GM12891 (cell line): Measurements from ENCODE around the gene SMIM24.
A peak's percentile ranks its signal among the peaks of the same experiment; 100 is the strongest.

Experiments used
- DNase-seq: peaks from one replicate; pipeline ENCODE4 v3.0.0; 2011; ENCODE audit warnings: low spot score; ENCODE audit not compliant: insufficient read length
- FAIRE-seq: peaks from 2 replicates; lab custom pipeline; 2011; peaks lifted over from hg19 to GRCh38; lab: Jason Lieb, UNC
- PAX5 ChIP-seq: IDR thresholded peaks from 2 replicates; pipeline ENCODE4 v1.6.1; 2011; ENCODE audit warnings: low read length, moderate library complexity, mild to moderate bottlenecking; ENCODE audit not compliant: insufficient read depth, severe bottlenecking
- POLR2A ChIP-seq: IDR thresholded peaks from 2 replicates; pipeline ENCODE4 v1.6.1; 2011; ENCODE audit warnings: low read depth, low read length, control low read depth
- POLR2AphosphoS5 ChIP-seq: IDR thresholded peaks from 2 replicates; pipeline ENCODE4 v1.6.1; 2011; ENCODE audit warnings: low read depth, low read length, control low read depth
- POU2F2 ChIP-seq: IDR thresholded peaks from 2 replicates; pipeline ENCODE4 v1.6.1; 2011; ENCODE audit warnings: low read depth, mild to moderate bottlenecking, control low read depth, low read length, moderate library complexity
- SPI1 ChIP-seq: IDR thresholded peaks from 2 replicates; pipeline ENCODE4 v1.6.1; 2011; ENCODE audit warnings: low read depth, low read length, control low read depth
- TAF1 ChIP-seq: IDR thresholded peaks from 2 replicates; pipeline ENCODE4 v1.6.1; 2011; ENCODE audit warnings: low read depth, low read length, control low read depth

The SMIM24 gene

GRCh38 chr19:3497757-3498520, 17.6 kb upstream of the SMIM24 start:
- TF ChIP-seq POU2F2 (no peak), PAX5 (no peak), POLR2A (no peak), POLR2AphosphoS5 (no peak), TAF1 (no peak), SPI1 (no peak)
- no peak for FAIRE-seq
- no peak for DNase-seq

DNA sequence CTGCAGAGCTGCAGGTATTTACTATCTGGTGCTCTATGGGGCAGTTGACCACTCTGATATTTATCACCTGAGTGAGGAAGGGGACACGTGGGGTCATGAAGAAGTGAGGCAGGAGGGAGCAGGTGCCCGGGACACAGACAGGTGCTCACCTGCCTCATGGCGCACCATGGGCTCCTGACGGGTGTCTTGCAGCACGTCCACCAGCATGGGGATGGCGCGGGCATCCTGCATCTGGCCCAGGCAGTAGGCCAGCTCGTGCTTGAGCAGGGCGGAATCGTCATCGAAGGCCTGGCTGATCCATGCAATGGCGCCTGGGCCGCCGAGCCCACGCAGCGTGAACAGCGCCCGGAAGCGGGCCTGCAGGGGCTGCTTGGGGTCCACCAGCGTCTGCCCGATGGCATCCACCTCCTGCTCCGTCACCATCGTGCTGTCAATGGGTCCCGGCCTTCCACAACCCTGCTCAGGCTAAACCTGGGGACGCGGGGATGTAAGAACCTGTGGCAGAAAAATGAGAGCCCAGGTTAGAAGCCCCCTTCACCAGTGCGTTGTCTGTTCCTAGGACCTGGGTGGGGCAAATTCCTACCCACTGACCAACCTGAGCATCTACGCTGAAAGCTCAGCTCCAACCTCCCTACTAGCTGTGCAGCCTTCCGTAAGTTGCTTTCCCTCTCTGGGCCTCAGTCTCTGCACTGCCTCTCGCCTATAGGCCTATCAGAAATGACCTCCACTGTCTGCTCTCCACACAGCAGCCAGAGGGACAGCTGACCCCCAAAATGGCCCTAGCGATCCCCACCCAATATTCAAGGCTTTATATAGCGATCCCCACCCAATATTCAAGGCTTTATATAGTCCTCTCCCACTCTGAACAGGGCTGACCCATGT, 16.3 kb upstream of the SMIM24 start:
- no peak for DNase-seq
- TF ChIP-seq POLR2AphosphoS5: no peak
- TF ChIP-seq TAF1: no peak
- TF ChIP-seq PAX5: no peak
- no peak for TF ChIP-seq POU2F2
- no peak for FAIRE-seq

- TF ChIP-seq SPI1 (no peak), POU2F2 (no peak), POLR2AphosphoS5 (no peak), TAF1 (no peak), POLR2A (no peak), PAX5 (no peak)
- DNase-seq (no peak), FAIRE-seq (peak; percentile 61)
Observed at GRCh38 chr19:3494559-3494958, 14.2 kb upstream of the SMIM24 start.

GRCh38 chr19:3494051-3494450, 13.7 kb upstream of the SMIM24 start:
- FAIRE-seq: no peak
- no peak for TF ChIP-seq PAX5
- no peak for TF ChIP-seq TAF1
- no peak for TF ChIP-seq POLR2A
- no peak for TF ChIP-seq SPI1
- no peak for TF ChIP-seq POU2F2
- TF ChIP-seq POLR2AphosphoS5: no peak
- peak; percentile 84 for DNase-seq

DNA sequence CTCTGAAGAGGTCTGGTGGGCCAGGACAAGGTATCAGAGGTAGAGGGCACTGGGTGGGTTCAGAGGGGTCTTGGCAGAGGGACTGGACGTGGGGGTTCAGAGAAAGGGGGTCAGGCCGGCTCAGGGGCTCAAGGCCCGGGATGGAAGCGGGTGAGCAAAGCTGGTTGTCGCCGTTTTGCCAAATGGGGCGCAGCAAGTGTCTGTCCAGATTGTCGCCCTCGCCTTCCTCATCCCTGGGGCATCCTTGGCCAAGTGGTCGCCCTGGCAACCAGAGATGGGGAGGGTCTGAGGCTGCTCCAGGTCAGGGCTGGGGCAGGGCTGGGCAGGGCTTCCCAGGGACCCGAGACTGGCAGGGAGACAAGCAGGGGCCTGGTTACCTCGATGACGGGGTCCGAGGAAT, 13.3 kb upstream of the SMIM24 start:
- TF ChIP-seq PAX5 (no peak), TAF1 (no peak), POLR2A (no peak), POLR2AphosphoS5 (no peak), POU2F2 (no peak)
- DNase-seq (no peak), FAIRE-seq (no peak)

DNA sequence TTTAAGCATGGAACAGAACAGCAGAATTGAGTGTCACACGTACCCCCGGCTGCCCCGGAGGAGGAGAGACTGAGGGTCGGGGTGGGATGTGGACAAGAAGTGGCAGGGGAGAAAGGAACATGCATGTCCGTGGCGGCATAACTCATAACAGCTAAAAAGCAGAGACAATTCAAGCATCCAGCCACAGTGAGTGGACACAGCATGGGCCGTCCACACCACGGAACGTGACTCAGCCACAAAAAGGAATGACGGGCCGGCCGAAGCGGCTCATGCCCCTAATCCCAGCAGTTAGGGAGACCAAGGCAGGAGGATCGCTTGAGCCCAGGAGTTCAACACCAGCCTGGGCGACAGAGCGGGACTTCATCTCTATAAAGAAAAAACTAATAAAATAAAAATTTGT, 12.6 kb upstream of the SMIM24 start:
- DNase-seq (no peak), FAIRE-seq (no peak)
- TF ChIP-seq PAX5 (no peak), POLR2AphosphoS5 (no peak), POU2F2 (no peak), POLR2A (no peak), TAF1 (no peak), SPI1 (no peak)

GRCh38 chr19:3492131-3492839, 12.0 kb upstream of the SMIM24 start:
- DNase-seq (no peak), FAIRE-seq (no peak)
- TF ChIP-seq SPI1 (no peak), POLR2A (no peak), PAX5 (no peak), POLR2AphosphoS5 (no peak), POU2F2 (no peak), TAF1 (no peak)

- TF ChIP-seq POLR2A: no peak
- TF ChIP-seq PAX5: no peak
- TF ChIP-seq POU2F2: no peak
- TF ChIP-seq TAF1: no peak
- TF ChIP-seq SPI1: no peak
- TF ChIP-seq POLR2AphosphoS5: no peak
- DNase-seq (no peak), FAIRE-seq (no peak)
Observed at GRCh38 chr19:3491396-3492119, 11.2 kb upstream of the SMIM24 start.

DNA sequence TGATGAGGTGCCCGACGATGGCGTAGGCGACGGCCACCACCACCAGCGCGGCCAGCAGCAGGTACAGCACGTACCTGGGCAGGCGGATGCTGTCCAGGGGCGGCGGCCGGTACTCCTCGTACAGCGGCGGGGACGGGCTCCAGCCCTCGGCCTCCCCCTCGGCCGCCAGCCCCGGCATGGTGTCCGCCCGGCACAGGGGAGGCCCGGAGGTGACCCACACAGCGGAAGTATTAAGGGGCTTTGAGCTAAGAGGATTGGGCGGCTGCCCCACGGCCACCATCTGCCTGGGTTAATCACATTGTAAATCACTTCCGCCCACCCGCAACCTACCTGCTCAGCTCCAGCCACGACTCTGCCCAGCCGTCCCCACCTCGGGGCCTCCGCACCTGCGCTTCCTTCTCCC, 2.9 kb upstream of the SMIM24 start, which contains the start of gene SMIM44:
SMIM44 (minus strand) TSS at position 216 of the 403 bp plus-strand sequence; CDS start at position 178, 38 bp downstream.
- no peak for DNase-seq

More for the DNA sequence above, 2.9 kb upstream of the SMIM24 start, which contains the start of gene SMIM44:
- no peak for TF ChIP-seq POLR2A
- no peak for TF ChIP-seq PAX5
- TF ChIP-seq SPI1: no peak
- TF ChIP-seq TAF1: no peak
- no peak for TF ChIP-seq POU2F2
- no peak for TF ChIP-seq POLR2AphosphoS5
- FAIRE-seq: no peak
